ENCODE data around the gene AACS.
"Not testable (repeated sequence)": the region's sequence is repeated elsewhere in the genome, so short reads cannot be mapped to it uniquely, and the experiment has no call there.

AACS gene

GRCh38 chr12:125092872-125093680, 27.8 kb downstream of the AACS start:
- DNase-seq, result no peak

- DNase-seq, result peak; percentile 61
Observed at GRCh38 chr12:125093681-125094330, 28.6 kb downstream of the AACS start.

GRCh38 chr12:125096894-125097293, 31.7 kb downstream of the AACS start:
- no peak for DNase-seq

GRCh38 chr12:125097427-125097826, 32.2 kb downstream of the AACS start:
- no peak for DNase-seq

GRCh38 chr12:125098676-125099408, 33.6 kb downstream of the AACS start:
- no peak for DNase-seq

GRCh38 chr12:125099409-125099782, 34.2 kb downstream of the AACS start:
- no peak for DNase-seq

- DNase-seq, result no peak
Observed at GRCh38 chr12:125100551-125101434, 35.6 kb downstream of the AACS start.

- no peak for DNase-seq
Observed at GRCh38 chr12:125104982-125105381, 39.7 kb downstream of the AACS start.

GRCh38 chr12:125105600-125105999, 40.4 kb downstream of the AACS start:
- no peak for DNase-seq

- peak; percentile 42 for DNase-seq
Observed at GRCh38 chr12:125110641-125111360, 45.6 kb downstream of the AACS start.

- no peak for DNase-seq
Observed at GRCh38 chr12:125111403-125111802, 46.2 kb downstream of the AACS start.

GRCh38 chr12:125112614-125113013, 47.4 kb downstream of the AACS start:
- not testable (repeated sequence) for DNase-seq

- no peak for DNase-seq
Observed at GRCh38 chr12:125113263-125113662, 48.0 kb downstream of the AACS start.

- no peak for DNase-seq
Observed at GRCh38 chr12:125113789-125114188, 48.6 kb downstream of the AACS start.

GRCh38 chr12:125114365-125115141, 49.3 kb downstream of the AACS start:
- DNase-seq, result no peak

GRCh38 chr12:125120566-125120965, 55.3 kb downstream of the AACS start:
- no peak for DNase-seq

GRCh38 chr12:125121106-125121505, 55.9 kb downstream of the AACS start:
- DNase-seq, result no peak

- DNase-seq, result no peak
Observed at GRCh38 chr12:125122668-125123067, 57.4 kb downstream of the AACS start.

GRCh38 chr12:125124320-125124966, 59.2 kb downstream of the AACS start:
- no peak for DNase-seq

GRCh38 chr12:125125271-125125670, 60.0 kb downstream of the AACS start:
- no peak for DNase-seq

All from NCI-H2029 treated with DMSO at 0.1 percent for 48 hours (cell line).